Globus pallidus (tissue), 1 donor: ENCODE measurements around the gene ZNF22.

Experiments used
- DNase-seq: peaks from one replicate; pipeline ENCODE4 v3.0.0-alpha.2; 2015; ENCODE audit warnings: low spot score

Gene ZNF22

DNA sequence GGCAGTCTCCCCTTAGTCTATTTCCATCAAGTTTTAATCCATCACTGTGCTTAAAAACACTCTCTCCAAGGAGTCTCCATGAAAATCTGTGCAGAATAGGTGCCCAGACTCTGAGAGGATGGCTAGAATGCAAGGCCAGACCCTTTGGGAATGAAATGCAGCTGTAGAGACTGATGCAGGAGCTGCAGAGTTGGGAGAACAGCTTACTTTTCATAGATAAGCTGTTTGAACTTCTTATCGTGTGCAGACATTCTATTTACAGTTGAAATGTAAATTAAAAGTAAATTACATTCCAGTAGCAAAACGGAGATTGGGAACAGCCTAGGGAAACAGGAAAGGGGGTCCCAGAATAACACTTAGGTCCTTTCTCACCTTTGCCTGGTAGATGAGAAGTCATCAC lies 14.9 kb downstream of the ZNF22 start:
- no peak for DNase-seq

DNA sequence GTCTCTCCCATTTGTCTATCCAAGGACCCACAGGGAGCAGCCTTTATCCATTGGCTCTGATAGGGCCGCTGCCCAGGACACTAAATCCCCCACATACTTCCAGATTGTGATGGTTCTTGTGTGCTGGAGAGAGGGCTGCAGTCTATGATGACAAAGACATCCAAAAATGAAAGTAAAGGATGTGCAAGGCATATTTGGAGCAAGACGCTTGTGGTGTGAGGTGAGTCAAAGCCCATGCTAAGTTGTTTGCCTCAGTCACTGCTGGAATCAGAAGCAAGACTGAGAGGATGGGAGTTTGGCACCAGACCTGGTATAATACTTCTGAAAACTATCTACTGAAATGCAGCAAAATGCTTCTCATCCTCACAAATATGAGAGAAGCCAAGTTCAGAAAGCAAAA lies 22.7 kb downstream of the ZNF22 start:
- no peak for DNase-seq

DNA sequence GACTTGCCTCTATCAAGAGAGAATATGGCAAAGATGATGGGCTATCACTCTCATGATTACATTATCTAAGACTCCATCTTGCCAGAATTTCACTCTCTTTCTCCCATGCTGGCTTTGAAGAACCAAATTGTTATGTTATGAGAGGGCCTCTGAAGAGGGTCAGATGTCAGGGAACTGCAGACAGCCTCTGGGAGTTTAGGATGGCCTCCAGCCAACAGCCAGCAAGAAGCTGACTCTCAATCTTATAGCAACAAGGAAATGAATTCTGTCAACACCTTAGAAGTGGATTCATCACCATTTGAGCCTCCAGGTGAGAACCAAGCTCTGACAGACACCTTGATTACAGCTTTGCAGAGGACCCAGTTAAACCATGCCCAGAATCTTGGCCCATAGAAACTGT lies 33.6 kb downstream of the ZNF22 start:
- no peak for DNase-seq

DNA sequence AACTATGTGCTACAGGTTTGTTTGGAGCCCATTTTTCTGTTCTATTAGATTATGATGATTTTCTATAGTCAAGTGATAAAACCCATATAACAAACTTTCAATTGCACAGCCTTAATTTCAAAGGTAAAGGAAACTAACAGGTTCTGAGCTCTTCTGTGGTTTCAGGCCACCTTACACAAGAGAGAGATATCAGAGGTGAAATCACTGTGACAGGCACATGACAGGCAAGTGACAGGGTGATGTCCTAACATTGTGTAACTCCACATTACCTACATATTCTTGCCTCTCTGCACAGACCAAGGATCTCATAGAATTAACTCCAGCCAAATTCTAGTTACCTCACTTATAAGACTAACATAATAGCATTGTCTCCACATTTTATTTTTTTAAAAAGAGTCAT lies 35.0 kb downstream of the ZNF22 start:
- DNase-seq = no peak

DNA sequence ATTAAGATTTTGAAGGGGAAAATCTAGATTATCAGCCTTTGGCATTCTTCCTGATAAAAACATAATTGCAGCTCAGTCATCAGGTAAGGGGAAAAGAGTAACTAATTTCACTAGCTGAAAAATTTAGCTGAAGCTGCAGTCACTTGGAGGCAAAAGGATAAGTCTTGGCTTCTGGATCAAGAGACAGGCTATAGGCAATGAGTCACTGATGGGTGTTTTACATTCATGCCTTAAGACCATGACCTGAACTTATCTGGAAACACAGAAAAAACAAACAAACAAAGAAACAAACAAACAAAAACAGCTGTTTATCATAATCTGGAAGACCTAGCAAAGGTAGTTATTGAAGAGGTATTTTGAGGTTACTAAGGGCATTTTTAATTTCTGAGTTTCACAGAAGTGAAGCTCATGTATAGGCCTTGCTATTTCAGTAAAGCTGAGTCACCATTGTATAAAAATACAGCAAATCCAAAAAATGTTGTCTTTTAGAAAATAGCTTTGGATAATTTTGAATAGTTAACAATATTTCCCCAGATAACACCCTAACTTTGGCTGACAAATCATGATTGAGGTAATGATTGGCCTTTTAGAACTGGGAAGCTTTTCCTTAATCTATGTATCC lies 40.3 kb downstream of the ZNF22 start:
- DNase-seq = no peak

DNA sequence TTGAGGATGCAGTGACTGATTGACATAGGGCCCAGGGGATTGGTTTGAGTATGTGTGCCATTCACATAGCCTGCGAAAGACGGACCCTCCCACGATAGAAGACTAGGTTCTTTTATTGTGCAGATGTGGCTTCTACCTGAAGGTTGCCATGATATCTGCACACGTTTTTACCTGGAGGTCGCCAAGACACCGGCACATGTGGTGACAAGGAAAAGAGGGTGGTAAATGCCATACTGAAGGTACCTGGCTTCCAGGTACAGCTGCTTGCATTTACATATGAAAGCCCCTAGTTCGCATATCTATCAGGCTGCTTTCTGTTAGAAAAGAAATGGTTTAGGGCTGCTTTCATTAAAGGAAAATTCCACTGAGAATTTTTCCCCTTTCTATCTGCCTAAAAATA lies 43.6 kb downstream of the ZNF22 start:
- no peak for DNase-seq

DNA sequence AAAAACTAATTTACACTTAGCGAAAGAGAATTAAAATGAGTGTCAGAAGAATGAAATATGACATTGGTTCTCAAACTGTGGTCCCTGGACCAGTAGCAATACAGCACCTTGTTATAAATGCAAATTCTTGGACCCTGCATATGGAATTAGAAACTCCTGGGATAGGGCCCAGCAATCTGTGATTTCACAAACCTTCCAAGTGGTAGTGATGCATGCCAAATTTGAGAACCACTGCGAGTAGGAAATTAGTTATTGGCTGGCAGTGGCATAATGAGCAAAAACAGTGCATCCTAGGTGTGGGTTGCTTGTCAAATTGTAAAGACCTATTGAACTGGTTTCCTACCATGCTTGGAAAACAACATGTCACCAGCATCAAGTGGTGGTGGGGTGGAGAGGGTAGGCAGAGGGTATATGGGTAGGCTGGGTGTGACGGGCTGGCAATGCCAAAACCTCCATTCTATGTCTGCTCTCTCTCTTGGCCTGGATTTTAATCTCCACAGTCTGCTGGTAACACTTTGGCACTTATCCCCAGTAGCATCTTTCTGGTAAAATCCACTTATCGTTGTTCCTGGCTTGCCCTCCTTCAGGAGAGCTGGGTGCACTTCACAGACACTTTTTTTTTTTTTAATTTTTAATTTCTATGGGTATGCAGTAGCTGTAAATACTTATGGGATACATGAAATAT lies 50.0 kb downstream of the ZNF22 start:
- no peak for DNase-seq

DNA sequence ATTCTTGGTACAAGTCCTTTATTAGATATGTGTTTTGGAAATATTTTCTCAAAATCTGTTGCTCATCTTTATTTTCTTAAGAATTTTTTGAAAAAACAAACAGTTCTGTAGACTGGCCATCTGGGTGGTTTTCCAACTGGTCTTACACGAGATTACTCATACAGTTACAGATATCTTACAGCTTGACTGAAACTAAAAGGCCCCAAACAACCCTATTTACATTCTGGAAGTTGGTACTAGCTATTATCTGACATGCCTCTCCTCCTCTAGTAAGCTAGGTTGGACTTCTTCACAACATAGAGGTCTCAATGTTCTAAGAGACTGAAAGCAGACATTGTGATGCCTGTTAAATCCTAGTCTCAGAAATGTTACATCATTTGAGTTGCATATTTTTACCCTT lies 52.0 kb downstream of the ZNF22 start:
- no peak for DNase-seq

DNA sequence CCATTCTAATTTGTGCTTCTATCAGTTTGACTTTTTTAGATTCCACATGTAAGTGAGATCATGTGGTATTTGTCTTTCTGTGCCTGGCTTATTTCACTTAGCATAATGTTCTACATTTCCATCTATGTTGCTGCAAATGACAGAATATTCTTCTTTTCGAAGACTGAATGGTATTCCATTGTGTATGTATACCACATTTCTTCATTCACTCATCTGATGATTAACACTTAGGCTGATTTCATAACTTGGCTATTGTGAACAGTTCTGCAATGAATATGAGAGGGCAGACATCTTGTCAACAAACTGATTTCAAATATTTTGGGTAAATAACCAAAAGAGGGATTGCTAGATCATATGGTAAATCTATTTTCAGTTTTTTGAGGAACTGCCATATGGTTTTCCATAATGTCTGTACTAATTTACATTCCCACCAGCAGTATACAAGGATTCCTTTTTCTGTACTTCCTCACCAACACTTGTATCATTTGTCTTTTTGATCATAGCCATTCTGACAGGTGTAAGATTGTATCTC lies 52.9 kb downstream of the ZNF22 start:
- no peak for DNase-seq
